ENCODE measurements around the gene ABCA13. TPM values are rescaled to one million over a fixed set of nuclear protein-coding genes. Genes with fewer than 3 reads are reported as not detected.

ABCA13 gene
- total and polyA plus RNA-seq, 2 donors (not counting 3 experiments of a cell fraction or from before 2014, with no cell fraction given), result 0.01 to 0.11 TPM

GRCh38 chr7:48207155-48207675 lies 36.0 kb downstream of the ABCA13 start:
- no peak for FAIRE-seq

More at GRCh38 chr7:48207155-48207675, 36.0 kb downstream of the ABCA13 start:
- ChIA-PET CTCF (interaction anchor here (2.0 kb wide), 1 partner anchor 12 kb away, joined by 4 read pairs; no protein-coding TSS in a partner anchor), POLR2A (no interaction called here)
- DNase-seq (ENCODE audit: low read depth, low spot score), result no peak
- H3K9me3 ChIP-seq (replicated peaks; ENCODE audit: control insufficient read depth, insufficient read depth, low read length), result no peaks in the 10 kb centered on the region
- H3K4me3 ChIP-seq (replicated peaks in 1 of 3; ENCODE audit: insufficient read depth in 1 of 3, low read depth in 1 of 3, low read length in 3 of 3), result no peak overlapping the region
- TF ChIP-seq FOS (IDR thresholded peaks at IDR 0.05; ENCODE audit: borderline replicate concordance, insufficient read depth, low read length), result no peak
- TF ChIP-seq JUN (IDR thresholded peaks at IDR 0.05; ENCODE audit: borderline replicate concordance, insufficient read depth, insufficient read length, low read depth), result no peak
- no peak for TF ChIP-seq GATA2 (IDR thresholded peaks at IDR 0.05; ENCODE audit: insufficient read depth, insufficient read length, low read depth, low read length)
- TF ChIP-seq MYC (IDR thresholded peaks at IDR 0.05; ENCODE audit: low read depth, low read length), result no peak
- no peak for TF ChIP-seq EZH2 (IDR thresholded peaks at IDR 0.05; ENCODE audit: borderline replicate concordance, low read depth, low read length, severe bottlenecking)
- no peak for TF ChIP-seq CTCF (IDR thresholded peaks at IDR 0.05; ENCODE audit: extremely low read depth in 1 of 2, insufficient read depth in 1 of 2, low read depth in 1 of 2, low read length in 2 of 2)
- TF ChIP-seq, protein P1, sequence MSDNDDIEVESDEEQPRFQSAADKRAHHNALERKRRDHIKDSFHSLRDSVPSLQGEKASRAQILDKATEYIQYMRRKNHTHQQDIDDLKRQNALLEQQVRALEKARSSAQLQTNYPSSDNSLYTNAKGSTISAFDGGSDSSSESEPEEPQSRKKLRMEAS (IDR thresholded peaks at IDR 0.05; ENCODE audit: insufficient read depth, insufficient read length), result no peak
- TF ChIP-seq POLR2A (IDR thresholded peaks at IDR 0.05; ENCODE audit: low read depth, low read length), result no peak
- no peak for TF ChIP-seq POLR2AphosphoS5 (IDR thresholded peaks at IDR 0.05; ENCODE audit: insufficient read depth, low read depth, low read length)
- H3K9ac ChIP-seq (replicated peaks; ENCODE audit: extremely low read depth, insufficient read depth, low read length), result no peak overlapping the region
- no peaks in the 10 kb centered on the region for H3K27me3 ChIP-seq (ENCODE audit: control insufficient read depth in 2 of 2, insufficient read depth in 2 of 2, low read length in 2 of 2)
- no peak overlapping the region for H3K4me2 ChIP-seq (ENCODE audit: insufficient read depth, low read length)
- no peak overlapping the region for H3K27ac ChIP-seq (ENCODE audit: insufficient read depth, low read depth, low read length)
- no peak overlapping the region for H2AFZ ChIP-seq (ENCODE audit: low read depth, low read length)
- no TSS peak for BruUV-seq (replicated peaks)
- H3K36me3 ChIP-seq (ENCODE audit: control insufficient read depth in 2 of 2, extremely low read depth in 1 of 2, insufficient read depth in 2 of 2, low read length in 2 of 2), result no peaks in the 10 kb centered on the region
- no peaks in the 10 kb centered on the region for H3K9me1 ChIP-seq (replicated peaks; ENCODE audit: control insufficient read depth, extremely low read depth, insufficient read depth, low read length)
- intact Hi-C loops (cut with micrococcal nuclease) (no loop called here), dilution Hi-C loops (cut with MboI; ENCODE audit: extremely low pct_ligation_motif_present, low sequenced_read_pairs) (no loop called here)
- H3K4me1 ChIP-seq (ENCODE audit: control insufficient read depth, extremely low read depth, insufficient read depth, low read length), result no peaks in the 10 kb centered on the region
- H4K20me1 ChIP-seq (replicated peaks; ENCODE audit: control insufficient read depth, extremely low read depth, insufficient read depth, low read length), result no peaks in the 10 kb centered on the region
- H3K79me2 ChIP-seq (ENCODE audit: control insufficient read depth, insufficient read depth, low read length), result no peaks in the 10 kb centered on the region
